Measurements from ENCODE around the gene CHD1.

DNA sequence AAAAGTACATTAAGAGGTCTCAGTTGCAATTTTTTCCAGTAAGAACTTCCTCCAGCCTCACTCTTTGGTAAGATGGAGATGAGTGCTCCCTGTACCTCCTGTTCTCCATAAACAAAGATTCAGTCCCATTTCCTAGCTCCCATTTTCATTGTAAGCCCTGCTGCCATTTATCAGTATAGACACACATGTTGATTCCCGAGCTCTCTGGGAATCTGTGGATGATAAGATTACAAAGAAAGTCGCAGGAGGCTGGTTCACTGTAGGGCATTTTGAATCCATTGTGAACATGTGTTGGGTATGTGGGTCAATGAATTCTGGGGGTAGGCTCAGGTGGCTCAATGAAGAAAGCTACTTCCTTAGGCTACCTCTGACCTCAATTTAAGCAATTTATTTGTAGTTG, 118.6 kb downstream of the CHD1 start:
- TF ChIP-seq EZH2 (optimal IDR thresholded peaks at IDR 0.05; ENCODE audit: low read depth, low read length) (no peak), EZH2phosphoT487 (IDR thresholded peaks at IDR 0.05; ENCODE audit: low read length) (no peak)
- TF ChIP-seq, protein P1, sequence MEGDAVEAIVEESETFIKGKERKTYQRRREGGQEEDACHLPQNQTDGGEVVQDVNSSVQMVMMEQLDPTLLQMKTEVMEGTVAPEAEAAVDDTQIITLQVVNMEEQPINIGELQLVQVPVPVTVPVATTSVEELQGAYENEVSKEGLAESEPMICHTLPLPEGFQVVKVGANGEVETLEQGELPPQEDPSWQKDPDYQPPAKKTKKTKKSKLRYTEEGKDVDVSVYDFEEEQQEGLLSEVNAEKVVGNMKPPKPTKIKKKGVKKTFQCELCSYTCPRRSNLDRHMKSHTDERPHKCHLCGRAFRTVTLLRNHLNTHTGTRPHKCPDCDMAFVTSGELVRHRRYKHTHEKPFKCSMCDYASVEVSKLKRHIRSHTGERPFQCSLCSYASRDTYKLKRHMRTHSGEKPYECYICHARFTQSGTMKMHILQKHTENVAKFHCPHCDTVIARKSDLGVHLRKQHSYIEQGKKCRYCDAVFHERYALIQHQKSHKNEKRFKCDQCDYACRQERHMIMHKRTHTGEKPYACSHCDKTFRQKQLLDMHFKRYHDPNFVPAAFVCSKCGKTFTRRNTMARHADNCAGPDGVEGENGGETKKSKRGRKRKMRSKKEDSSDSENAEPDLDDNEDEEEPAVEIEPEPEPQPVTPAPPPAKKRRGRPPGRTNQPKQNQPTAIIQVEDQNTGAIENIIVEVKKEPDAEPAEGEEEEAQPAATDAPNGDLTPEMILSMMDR (IDR thresholded peaks at IDR 0.05; ENCODE audit: low read length) = no peak

Measured in MM.1S (cell line).